NCI-H1417 treated with DMSO at 0.1 percent for 48 hours (cell line): ENCODE measurements around the gene ROPN1L.
"Not testable (repeated sequence)": the region's sequence is repeated elsewhere in the genome, so short reads cannot be mapped to it uniquely, and the experiment has no call there.

Source experiments
- DNase-seq: peaks from one replicate; lab custom pipeline; 2025; lab: John Stamatoyannopoulos, UW

ROPN1L gene

DNA sequence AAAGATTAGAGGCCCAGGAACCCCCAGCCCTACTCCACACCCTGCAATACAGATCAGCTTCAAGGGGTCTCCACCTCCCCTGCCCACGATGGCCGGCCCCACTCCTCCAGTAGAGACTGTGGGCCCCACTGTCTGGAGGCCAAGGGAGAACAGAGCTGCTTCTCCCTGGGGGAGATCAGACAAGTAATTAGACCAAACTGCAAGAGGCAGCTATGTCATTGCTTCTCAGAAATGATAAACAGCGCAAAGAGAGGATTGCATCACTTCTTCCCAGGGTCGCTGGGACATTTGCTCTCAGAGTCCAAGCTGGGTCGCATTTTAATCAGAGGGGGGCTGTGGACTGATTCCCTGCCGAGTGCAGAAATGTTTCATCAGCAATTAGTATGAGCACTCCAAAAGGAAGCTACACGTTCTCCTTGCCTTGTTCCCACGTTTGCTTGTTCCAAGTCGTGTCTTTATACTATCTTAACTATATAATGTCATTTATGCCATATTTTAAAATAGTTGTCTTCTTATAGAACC is 59.9 kb downstream of the ROPN1L start:
- no peak for DNase-seq

DNA sequence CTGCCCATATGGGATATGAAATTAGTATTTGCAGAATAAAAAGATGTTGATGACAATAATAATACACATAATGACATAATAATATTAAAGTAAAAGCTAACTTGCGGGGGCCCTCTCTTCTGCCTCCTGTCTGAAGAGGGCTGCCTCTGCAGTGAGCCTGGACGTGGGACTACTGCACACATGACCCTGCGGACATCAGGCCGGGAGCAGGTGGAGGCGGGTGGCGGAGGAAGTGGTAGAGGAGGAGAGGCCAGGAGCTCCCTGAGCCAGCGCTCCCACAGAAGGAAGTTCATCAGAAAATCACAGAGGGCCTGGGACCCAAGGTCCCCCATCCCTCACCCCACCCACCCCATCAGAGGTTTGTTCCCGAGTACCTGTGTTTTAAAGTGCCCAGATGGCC is 60.5 kb downstream of the ROPN1L start:
- no peak for DNase-seq

DNA sequence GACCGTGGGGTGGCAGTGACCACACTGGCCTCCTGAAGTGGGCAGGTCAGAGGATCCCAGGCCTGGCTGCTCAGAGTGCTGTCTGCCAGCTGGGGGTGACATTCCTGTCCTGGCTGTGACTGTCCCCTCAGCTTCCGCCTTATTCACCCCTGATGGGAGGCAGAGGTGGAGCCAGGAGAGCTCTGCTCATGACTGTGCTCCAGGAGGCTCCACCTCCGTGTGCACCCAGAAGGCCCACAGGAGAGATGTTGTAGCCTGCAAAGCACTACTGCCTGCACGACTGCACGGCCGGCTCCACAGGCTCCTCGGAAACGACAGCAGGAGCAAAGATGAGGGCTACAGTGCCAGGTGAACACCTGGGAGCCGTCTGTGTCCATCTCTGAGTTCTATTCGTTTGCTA is 60.9 kb downstream of the ROPN1L start:
- no peak for DNase-seq

DNA sequence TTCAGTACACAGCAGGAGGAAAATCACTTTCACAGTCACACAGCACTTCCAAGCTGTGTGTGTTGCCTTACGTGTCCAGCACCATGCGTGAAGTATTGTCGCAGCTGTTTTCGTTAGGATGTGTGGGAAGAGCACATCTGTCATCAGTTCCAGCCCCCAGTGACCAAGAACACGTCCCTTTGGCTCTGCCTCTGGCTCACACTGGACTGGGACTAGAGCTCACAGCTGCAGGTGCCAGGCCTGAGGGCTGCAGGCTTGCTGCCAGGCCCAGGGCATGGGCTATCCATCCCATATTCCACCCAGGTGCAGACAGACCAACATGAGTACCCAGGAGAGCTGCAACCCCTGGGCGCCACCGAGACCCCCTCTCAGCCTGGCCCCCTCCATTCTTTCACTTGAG is 61.6 kb downstream of the ROPN1L start:
- DNase-seq: no peak

DNA sequence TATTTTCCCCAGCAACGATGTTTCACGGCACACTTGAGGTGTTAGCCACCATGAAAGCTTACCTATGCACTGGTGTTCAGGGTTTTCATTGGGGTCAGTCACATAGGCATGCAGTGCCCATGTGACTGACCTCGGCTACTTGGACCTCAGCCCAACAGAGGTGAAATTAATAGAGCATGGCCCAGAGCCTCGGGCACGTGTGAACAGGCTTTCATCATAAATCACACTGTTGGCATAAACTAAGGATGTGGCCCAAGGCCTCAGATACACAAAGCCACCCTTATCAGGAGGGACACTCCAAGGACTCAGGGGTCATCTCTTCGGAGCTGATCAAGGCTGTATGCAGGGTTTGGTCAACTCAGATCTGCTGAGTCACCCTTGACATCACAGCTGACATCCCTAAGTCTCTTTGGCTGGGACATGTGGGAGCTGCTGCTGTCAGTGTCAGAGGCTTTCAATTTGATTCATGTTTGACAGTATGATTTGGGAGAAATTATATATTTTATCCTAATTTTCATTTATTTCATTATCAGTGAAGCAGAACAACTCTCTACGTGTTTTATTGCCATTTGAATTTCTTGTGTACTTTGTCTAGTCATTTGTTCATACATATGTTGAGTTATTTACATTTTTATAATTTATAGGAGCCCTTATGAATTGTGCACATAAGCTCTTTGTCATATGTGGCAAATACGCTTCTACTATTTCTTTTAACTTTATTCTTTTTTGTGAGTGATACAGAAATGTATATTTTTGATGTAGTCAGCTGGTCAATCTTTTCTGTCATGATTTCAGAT is 62.5 kb downstream of the ROPN1L start:
- no peak for DNase-seq

DNA sequence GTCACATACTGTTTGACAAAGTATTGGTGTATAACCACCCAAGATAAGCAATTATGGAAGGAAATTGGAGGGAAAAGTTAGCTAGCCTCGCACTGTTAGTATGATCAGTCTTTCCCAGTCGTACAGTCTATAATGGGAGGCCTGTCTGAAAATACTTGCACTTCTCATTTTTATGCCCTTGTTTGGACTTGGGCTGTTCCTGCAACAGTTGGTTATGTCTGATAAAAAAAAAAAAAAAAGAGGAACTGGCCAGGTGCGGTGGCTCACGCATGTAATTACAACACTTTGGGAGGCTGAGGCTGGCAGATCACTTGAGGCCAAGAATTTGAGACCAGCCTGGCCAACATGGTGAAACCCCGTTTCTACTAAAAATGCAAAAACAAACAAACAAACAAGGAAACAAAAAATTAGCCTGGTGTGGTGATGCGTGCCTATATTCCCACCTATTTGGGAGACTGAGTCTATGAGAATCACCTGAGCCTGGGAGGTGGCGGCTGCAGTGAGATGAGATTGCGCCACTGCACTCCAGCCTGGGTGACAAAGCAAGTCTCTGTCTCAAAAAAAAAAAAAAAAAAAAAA is 63.9 kb downstream of the ROPN1L start:
- DNase-seq: no peak

DNA sequence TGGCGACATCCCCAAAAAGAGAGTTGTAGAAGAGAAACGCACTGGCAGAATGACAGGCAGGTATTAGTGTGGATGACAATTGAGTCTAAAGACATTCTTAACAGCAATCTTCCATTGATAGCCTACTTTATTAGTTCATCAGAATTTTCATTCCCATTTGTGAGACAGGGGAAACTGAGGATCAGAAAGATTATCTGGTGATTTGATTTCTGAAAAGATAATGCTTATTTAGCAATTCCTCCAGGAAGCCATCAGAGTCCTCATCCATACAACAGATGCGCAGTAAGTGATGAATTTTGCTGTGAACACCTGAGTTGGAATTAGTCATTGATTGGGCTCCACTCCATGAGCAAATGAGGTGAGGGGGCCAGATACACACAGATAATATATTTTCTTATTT is 64.9 kb downstream of the ROPN1L start:
- no peak for DNase-seq

DNA sequence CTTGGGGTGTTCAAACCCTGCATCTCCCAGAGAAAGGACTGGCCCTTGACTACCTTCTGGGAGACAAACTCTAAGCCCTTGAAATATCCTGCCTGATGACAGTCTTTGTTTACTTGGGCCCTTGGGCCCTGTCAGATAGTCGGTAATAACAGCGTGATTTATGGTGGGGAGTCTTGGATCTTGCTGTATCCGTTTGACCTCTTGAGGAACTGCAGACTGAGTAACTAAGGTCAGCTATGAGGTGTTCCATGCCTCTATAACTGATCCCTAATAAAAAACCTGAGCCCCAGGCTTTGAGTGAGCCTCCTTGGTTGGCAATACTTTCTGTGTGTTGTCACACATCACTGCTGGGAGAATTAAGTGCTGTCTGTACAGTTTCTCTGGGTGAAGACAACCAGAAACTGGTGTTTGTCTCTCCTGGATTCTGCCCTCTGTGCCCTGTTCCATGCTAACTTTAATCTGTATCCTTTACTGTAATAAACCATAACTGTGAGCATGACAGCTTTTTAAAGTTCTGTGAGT is 66.0 kb downstream of the ROPN1L start:
- DNase-seq: no peak

DNA sequence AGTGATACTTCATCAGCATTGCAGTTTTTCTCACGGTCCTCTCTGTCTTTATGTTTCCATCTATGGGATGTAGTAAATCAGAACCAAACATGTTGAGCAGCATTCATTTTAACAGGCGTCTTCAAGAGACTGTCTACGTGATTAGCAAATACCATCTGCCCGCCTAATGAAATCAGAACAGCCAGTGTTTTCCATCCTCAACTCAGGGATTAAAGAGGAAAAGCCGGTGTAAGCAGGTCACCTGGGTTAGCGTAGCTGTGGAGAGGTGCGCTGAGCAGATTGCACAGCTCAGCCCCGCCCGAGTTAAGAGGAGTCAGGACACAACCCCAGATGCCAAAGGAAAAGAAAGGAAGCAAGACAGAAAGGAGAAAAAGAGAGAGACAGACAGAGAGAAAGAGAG is 67.9 kb downstream of the ROPN1L start:
- DNase-seq: no peak

DNA sequence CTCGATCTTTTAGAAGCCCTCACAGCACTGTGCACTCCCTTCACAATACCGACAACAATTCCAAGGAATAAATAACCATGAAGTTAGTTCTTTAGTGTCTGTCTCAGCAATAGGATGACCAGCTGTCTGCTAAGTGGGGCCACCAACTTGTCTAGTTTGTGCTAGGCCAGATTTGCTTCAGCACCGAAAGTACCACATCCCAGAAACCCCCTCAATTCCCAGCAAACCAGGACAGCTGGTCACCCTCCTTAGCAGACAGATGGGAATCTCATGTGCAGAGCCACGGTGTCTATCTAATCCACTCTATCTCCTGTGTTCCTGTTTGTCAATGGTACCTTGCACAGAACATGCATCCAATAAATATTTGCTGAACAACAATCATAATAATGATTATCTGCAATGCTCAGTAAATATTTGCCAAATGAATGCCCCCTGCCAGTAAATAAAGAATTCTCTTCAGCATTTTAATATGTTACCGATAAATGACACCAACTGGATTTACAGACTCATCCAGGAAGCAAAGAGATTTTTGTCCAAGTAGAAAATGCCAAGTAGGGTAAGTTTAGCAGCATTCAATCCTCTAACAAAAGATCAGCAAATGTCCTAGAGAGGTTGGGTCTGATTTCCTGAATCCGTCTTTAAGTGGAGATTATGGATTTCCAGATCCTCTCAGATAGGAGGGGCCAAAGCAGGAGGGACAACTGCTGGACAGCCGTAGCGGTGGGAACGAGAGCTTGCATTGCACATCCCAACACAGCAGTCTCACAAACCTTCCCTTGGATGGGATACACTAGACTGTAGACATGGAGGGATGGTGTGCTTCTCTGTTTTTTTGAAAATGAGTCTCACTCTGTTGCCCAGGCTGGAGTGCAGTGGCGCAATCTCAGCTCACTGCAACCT is 70.3 kb downstream of the ROPN1L start:
- no peak for DNase-seq

DNA sequence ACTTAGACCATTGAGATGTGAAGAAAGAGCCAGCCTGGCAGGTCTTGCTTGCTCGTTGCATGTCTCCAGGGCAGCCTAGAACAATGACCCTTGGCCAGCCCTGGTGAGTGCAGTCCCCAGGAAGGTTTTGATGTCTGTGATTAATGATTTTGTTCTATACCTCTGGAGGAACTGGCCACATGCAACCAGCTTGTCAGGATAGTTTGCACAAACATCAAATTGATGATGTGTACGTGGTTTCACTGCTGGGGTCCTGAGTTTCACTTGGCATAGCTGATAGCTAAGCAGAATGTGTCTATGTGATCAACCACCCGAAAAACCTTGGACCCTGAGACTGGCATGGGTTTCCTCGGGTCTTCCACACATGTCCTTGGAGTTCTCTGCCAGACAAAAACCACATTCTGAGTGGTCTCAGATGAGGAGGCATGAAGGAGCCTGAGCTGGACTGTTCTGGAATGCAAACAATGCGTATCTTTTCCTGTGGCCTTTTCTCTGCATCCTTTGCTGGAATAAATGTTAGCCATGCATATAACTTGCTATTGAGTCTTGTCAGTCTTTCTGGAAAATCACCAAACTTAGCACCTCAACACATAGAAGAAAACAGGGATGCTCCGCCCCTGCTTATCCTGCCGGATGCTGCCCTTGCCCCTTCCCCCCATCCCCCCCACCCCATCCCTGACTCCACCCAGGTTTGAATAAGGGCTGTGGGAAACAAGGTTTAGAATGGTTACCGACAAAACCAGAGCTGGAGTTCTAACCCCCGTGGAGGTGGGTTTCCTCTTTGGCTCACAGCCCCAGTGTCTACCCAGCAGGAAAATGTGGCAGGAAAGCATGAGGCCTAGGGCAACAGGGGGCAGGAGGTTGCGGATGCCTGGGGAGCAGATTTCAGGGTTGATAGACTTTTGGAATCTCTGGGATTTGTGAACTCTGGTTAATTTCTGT is 72.1 kb downstream of the ROPN1L start:
- no peak for DNase-seq

DNA sequence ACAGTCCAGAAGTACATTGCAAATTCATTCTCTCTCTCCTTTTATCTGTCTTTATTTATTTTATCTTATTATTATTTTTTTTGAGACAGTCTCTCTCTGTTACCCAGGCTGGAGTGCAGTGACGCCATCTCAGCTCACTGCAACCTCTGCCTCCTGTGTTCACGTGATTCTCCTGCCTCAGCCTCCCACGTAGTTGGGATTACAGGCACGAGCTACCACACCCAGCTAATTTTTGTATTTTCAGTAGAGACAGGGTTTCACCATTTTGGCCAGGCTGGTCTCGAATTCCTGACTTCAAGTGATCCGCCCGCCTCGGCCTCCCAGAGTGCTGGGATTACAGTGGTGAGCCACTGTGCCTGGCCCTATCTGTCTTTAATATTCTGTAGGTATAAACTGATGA is 72.9 kb downstream of the ROPN1L start:
- not testable (repeated sequence) for DNase-seq
